Dermis blood vessel endothelial cell (primary cell): ENCODE results near the gene METTL23. TPM values are rescaled to one million over a fixed set of nuclear protein-coding genes. Genes with fewer than 3 reads are reported as not detected.
A peak's percentile ranks its signal among the peaks of the same experiment; 100 is the strongest.
"Not testable (repeated sequence)": the region's sequence is repeated elsewhere in the genome, so short reads cannot be mapped to it uniquely, and the experiment has no call there.

Experiments
- DNase-seq: peaks from one replicate; pipeline ENCODE4 v3.0.0; 2010
- total RNA-seq: library from RNA; depleted of rRNA; stranded (reverse); fragments of >200 nt; gene quantifications from 2 replicates; pipeline ENCODE4 v1.2.3, GENCODE V29; 2014

Gene METTL23
- total RNA-seq, 1 donor from 2014 or later = 31.3 TPM

DNA sequence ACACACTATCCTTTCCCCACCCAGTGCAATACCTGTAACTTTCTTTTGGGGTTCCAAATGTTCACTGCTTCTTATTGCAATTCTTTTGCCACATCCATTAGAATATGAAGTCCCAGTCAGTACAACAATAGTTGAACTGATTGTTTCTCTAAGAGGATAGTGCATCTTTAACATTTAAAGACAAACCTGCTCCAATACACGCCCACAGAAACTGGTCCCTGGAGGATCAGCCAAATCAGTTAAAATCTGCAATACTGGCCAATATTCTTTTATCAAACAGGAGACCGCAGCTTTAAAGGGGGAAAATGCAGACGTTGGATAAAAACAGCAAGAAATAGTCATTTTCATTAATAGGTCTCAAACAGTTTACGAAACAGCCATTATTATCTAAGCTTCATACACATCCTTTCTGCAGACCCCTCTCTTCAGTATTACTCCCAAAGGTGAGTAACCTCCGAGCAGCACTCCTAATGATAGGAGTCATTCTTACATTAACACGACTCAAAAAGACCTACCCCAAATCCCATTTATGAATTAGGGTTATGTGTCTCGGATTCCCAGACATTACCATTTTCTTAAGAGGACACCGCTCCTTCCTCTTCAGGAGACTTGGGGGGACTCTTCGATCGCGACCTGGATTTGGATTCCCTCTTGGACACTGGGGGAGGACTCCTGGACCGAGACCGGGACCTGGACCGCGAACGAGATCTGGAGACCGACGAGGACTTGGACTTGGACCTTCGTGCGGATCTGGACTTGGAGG, 9.1 kb downstream of the METTL23 start:
- no peak for DNase-seq

DNA sequence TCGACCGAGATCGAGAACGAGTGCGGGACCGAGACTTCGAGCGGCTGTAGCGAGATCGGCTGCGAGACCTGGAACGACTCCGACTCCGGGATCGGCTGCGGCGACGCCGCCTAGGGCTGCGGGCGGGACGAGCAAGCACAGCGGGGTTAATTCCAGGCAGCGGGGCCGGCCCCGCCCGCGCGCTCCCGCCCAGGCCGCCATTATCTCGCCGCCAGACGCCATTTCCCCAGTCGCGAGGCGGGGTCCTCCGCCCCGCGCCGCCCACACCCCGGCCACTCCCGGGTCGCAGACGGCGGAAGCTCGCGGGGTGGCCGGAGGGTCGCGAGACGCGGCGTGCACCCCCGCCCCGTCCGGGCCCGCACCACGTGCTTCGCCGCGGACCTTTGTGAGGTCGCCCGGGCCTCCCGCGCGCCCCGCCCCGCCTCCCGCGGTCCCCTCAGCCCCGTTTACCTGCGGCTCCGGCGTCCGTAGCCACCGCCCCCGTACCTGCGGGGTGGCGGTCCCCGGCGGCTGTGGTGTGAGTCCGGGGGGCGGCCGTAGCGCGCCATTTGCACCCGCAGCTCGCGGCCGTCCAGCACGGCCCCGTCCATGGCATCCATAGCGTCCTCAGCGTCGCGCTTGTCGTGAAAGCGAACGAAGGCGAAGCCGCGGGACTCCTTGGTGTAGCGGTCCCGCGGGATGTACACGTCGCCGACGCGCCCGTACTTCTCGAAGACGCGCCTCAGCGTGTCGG, 9.9 kb downstream of the METTL23 start:
- DNase-seq = peak; percentile 75

DNA sequence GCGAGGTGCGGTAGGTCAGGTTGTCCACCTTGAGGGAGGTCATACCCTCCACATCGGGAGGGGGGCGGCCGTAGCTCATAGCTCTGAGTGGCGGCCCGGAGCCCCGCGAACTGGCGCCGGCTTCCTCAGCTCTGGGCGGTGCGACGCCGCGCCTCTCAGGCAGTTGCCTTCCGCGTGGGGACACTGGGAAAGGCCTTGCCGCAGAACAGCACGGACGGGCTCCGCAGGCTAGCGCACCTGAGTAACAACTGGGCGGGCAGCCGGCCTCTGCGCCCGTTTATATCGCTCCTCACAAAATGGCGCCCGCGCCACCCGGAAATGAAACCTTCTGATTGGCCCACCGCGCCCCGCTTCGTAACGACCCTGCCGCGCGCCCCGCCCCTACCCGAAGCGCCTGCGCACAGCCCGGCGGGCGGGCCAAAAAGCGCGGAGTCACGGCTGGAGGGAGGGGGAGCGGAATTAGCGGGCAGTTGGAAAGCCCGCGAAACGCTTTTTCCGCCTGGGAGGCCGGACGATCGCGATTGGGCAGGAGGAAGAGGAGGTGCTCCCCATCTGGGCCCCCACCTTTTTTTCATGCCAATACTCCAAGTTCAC, 10.5 kb downstream of the METTL23 start, which contains the start of gene SRSF2:
Gene SRSF2 (minus strand): TSS at position 250 of the 594 bp plus-strand sequence. CDS start 171 bp downstream, at position 79.
- peak; percentile 98 for DNase-seq

DNA sequence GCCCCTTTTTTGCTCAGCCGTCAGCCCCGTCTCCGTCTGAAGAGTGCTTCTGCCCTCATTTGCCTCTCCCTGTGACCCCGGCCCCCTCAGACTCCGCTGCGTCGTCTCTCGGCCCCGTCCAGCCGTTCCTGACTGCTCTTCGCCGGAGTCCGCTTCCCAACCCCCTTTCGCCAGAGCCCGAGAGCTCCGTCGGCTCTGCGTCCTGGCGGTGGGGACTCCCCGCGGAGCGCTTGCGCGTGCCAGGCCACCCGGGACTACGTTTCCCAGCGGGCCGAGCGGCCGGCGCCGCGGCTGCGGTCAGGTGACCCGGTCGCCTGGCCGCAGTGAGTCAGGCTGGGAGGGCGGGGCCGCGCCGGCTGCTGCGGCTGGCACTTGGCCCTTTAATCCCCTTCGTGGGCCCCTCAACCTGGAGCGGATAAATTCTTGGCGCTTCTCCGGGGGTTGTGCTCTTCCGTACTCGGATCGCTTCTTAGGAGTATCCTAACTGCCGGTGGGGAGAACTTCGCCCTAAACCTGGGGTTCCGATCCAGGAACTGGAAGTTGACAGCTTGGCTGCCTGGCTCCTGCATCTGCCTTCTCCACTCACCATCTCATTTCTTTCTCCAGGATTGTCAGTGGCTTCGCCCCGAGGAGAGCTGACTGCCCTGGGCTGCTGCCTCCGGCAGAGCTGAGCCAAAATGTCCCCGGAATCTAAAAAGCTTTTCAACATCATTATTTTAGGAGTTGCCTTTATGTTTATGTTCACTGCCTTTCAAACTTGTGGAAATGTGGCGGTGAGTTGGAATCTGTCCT, 11.2 kb downstream of the METTL23 start, which contains the start of gene MFSD11:
Gene MFSD11 (plus strand): TSS at position 444 of the 792 bp plus-strand sequence. CDS start 234 bp downstream, at position 678.
- peak; percentile 96 for DNase-seq

DNA sequence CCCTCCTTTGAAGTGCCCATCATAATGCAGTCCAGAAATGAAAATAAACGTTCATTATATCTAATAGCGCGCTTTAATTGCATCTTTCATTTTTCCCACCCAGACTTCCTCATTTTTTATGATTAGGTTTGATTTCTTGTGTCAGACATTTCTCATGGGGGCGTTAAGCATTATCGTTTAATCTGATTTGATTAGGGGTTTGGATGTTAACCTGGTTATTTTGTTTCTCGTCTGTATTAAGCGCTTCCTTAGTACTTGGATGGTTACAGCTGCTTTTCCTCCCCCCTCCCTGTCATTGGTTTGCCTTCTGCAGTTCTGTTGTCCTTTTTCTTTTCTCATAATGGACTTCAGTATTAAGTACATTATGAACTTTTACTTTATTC, 11.8 kb downstream of the METTL23 start:
- DNase-seq = peak; percentile 40

DNA sequence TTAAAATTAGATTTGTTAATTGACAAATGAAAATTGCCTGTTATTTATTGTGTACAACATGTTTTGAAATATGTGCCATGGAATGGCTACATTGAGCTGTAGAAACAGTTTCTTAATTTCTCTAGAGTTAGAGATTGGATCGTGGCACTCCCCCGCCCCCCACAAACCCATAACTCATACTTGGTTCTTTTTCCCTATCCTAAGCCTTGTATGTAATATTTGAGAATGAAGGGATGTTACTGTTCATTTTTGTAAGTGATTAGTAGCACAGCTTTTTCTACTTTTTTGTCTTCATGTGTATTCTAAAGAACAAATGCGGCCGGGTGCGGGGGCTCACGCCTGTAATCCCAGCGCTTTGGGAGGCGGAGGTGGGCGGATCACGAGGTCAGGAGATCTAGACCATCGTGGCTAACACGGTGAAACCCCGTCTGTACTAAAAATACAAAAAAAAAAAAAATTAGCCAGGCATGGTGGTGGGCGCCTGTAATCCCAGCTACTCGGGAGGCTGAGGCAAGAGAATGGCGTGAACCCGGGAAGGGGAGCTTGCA, 13.0 kb downstream of the METTL23 start:
- not testable (repeated sequence) for DNase-seq

DNA sequence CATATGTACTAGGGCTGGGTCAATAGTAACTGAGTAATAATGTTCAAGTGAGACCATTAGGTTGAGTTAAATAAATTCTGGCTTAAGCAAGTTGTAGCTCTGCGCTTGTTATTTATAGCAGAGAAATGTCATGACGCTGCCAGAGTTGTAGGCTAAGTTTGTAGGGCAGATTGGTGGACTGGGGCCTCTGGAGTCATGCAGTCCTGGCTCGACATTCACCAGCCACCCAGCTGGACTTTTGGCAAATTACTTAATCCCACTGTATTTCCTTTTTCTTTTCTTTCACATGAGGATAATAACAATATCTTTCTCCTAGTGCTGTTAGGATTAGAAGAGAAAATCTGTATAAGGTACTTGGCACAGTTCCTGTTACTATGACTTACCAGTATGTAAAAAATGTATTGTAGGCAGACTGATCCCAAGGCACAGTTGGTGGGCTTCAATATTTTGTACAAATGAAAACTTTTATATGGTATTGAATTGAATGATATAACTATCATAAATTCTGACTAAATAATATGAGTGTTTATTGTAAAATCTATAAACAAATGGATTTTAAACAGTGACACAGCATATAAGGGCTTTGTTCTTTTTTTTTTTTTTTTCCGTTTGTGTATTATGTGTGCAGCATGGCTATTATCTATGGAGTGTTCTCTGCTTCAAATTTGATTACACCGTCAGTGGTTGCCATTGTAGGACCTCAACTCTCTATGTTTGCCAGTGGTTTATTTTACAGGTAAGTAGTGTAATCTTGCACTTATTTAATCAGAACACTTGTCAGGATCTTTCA, 13.9 kb downstream of the METTL23 start:
- no peak for DNase-seq

DNA sequence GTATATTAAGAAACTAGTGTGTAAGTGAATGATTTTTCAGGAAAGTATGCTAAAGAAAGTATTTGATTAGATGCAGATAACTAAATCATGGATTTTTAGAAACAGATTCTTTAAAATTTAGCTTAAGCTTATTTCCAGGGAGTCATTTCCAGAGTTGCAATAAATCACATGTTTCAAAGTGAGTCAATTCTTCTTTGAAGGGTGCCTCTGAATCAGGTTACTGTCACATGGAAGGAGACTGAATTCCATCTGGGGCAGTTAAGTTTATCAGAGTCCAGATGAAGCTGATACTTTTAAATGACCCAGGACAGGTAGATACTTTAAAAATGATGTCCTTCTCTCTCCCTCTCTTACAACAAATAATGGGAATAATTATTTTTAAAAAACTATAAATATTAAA, 16.3 kb downstream of the METTL23 start:
- DNase-seq = no peak

DNA sequence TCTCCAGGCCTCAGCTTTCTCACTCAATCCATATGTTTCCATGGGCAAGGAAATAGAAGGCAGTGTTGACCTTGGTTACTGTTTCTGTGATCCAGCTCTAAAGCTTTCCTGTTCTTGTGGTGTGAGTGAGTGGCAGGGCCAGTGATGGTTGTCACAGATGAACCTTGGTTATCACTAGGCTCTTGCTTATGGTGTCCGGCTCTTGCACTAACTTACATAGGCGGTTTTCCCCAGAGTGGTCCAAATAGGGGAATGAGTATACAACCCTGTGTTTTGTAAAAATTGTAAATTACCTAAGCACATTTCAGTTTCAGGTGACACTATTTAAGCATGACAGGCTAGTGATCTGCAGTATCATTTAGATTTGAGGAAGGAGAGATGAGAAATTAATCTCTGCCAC, 18.1 kb downstream of the METTL23 start:
- DNase-seq = no peak

DNA sequence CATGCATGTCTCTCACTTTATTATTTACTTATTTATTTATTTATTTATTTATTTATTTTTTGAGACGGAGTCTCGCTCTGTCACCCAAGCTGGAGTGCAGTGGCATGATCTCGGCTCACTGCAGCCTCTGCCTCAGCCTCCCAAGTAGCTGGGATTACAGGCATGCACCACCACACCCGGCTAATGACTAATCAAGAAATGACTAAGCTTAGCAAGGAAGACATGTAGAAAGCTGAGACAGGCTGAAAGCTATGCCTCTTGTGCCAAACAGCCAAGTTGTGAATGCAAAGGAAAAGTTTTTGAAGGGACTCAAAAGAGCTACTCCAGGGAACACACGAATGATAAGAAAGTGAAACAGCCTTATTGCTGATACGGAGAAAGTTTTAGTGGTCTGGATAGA, 19.1 kb downstream of the METTL23 start:
- not testable (repeated sequence) for DNase-seq

DNA sequence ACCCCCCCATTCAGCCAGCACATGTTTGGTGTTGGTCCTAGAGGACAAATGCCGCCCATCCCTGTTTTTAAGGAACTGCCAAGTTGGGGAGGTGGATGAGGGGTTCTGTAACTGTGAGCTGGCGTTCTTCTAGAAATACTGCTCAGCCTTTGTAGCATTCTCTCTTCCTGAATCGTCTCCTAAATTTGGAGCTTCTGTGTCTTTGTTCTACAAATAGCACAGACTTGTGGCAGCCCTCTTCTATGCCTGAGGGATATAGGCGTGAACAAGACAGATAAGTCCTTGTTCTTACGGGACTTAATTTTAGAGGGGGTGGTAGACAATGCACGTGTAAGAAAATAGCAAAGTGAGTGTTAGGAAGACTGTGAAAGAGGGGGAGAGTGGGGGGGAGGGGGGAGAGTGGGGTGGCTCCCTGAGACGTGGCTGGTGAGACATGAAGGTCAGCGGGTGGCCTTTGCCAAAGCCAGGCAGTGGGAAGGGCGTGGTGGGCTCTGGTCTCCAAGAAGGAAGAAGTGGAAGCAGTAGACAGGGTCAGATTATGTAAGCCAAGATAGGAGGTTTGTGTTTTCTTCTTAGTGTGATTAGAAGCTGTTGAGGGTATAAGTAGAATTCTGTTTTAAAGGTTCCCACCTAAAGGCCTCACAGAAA, 21.2 kb downstream of the METTL23 start:
- no peak for DNase-seq

DNA sequence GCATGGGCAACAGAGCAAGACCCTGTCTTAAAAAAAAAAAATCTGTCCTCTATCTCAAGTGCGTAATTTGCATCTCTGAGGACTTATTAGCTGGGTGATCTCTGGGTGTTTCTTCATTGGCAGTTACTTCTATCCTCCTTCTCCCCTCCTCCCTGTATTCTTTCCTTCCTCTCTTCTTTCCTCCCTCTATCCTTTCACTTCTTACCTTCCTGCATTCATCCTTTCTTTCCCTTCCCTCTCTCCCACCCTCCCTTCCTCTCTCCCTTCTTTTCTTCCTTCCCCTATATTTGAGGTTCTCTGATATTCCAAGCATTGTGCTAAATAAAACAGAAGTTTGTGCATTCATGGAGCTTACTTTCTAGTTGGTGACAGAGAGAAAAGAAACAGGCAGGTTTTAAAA, 22.0 kb downstream of the METTL23 start:
- no peak for DNase-seq

DNA sequence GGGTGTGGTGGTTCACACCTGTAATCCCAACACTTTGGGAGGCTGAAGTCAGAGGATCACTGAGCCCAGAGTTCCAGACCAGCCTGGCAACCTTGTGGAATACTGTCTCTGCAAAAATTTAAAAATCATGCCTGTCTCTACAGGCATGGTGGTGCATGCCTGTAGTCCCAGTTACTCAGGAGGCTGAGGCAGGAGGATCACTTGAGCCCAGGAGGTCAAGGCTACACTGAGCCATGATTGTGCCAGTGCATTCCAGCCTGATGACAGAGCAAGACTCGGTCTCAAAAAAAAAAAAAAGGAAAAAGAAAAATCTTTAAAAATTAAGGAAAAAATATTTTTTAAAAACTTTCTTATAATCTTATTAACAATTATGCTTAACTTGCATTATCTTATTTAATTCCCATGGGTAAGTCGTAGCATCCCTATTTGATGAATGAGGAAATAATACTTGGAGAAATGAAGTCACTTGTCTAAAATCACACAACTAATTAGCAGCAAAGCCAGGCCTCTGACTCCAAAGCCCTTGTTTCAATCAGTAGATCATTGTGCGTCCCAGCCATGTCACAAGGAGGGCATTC, 24.9 kb downstream of the METTL23 start:
- no peak for DNase-seq

DNA sequence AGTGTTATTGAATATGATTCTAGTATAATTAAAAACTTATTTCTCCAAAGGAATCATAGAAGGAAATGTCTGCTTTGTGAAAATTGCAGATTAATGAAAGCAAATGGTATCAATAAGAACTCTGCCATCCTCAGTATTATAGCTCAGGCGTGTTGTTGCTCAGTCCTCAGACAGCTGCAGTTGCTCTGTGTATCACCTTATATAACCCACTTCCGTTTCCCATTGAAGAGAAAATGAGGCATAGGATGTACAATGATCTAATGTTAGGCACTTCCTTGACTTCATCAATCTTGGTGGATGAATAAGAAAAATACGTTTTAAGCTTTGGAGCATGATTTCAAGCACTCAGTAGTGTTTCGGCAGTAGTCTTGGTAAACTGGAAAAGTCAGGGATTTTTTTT, 25.4 kb downstream of the METTL23 start:
- DNase-seq = peak; percentile 70

DNA sequence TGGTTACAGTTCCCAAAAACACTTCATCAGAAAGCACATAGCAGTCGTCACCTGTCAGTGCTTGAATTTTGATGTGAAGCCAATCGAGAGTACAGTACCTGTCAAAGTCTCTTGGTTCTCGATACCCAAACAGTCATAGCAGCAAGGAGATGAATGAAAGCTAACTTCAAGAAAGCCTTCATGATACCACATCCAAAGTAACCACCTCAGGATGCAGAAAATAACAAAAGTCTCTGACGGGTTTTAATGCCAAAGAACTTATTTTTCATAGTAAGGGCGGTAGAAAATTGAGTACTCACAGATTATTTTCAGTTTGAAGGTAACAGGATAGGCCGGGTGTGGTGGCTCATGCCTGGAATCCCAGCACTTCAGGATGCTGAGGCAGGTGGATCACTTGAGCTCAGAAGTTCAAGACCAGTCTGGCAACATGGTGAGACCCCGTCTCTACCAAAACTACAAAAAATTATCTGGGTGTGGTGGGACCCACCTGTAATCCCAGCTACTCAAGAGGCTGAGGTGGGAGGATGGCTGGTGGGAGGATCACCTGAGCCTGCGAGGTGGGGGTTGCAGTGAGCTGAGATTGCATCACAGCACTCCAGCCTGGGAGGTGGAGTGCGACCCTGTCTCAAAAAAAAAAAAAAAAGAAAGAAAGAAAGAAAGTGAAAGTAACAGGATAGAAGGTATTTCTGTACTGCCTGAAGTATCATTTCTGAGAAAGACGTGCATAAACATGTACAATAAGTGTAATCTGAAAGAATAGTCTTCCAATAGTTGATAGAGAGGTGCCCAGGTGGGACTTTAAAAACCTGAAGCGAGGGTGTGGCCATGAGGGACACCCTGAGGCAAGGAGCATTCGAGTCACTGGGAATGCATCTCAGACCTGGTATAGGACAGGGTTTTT, 26.7 kb downstream of the METTL23 start:
- no peak for DNase-seq

DNA sequence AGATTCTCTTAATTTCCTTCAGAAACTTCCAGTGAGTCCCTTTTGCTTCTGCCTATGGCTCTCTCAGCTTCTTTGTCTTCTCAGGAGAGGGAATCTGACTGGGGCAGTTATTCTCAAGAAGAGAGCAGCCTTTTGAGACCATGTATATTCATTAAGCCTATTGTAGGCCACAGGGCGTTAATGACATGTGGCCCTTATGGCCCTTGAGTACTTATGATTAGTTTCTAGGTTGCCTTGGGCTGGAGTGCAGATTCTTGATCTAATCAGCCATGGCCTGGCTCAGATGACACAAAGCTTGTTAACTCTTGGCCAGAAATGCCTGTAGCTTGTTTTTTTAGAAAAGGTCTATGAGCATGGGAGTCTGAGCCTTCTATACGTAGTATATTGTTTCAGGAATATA, 28.6 kb downstream of the METTL23 start:
- no peak for DNase-seq

DNA sequence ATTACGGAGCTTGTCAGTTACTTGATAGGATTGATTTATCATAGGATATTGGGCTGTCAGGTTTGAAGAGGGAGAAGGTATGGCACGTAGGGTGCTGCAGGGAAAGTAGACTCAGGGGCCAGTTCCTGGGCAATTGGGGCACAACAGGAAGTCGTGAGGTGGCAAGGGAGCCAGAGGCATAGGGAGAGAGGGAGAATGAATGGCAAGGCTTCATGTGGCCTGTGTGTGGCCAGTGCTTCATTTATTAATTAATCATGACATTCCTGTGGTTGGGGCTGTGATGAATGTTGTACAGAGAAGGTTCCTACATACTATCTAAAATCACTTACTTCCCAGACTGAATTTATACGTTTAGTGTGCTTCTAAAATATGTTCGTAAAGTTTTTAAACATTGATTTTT, 30.6 kb downstream of the METTL23 start:
- no peak for DNase-seq

DNA sequence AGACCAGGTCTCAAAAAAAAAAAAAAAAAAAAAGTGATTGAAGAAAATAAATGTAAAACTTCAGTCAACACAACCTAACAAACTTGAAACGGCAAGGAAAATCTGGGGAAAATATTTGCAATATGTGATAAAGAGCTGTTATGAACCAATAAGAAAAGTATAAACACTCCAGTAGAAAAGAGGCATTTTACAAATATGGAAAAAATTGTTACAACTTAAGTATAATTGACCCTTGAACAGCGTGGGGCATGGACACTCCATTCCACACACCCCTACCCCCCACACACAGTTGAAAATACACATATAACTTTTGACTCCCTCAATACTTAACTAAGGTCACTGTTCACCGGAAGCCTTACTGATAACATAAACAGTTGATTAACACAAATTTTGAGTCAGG, 31.9 kb downstream of the METTL23 start:
- DNase-seq = no peak

DNA sequence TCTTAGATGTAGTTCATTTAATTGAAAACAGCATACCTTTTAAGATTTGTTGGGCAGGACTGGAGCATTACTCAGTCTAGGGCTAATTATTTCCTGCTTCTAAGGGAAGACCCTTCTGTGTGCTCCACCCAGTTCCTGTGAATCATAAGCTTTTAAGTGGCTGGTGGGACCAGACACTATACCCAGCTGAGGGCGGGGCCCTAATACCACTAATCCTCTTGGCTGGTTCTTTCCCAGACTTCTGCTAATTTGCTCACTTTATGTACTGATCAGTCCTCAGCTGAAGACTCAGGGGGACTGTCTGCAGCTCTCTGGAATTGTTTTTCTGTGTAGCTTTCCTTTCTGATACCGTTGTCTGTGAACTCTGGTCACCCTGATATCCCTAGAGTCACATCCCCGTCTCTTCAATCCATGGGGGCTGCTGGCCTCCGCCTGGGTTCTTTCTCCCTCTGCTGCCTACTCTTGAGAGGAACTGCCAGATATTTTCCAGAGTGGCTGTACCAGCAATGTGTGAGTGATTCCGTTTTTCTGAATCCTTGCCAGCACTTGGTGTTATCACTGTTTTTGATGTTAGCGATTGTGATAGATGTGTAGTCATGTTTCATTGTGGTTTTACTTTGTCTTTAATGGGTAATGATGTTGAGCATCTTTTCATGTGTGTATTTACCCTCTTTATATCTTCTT, 46.3 kb downstream of the METTL23 start:
- peak; percentile 85 for DNase-seq
